LNCaP clone FGC (cell line): Measurements from ENCODE around the gene SFN.

Source experiments
- DNase-seq: peaks from one replicate; pipeline ENCODE4 v3.0.0-alpha.2; 2011; ENCODE audit warnings: low read depth
- H3K4me3 ChIP-seq: 2 replicates; pipeline ENCODE4 v1.5.1; 2011; ENCODE audit warnings: mild to moderate bottlenecking, low read depth, low read length, control low read depth
- TF ChIP-seq, protein P1 (sequence below): IDR thresholded peaks from 2 replicates; pipeline ENCODE4 v1.5.1; 2012; ENCODE audit warnings: mild to moderate bottlenecking; ENCODE audit not compliant: control insufficient read depth, insufficient read depth; ENCODE audit errors: extremely low read depth

The SFN gene

DNA sequence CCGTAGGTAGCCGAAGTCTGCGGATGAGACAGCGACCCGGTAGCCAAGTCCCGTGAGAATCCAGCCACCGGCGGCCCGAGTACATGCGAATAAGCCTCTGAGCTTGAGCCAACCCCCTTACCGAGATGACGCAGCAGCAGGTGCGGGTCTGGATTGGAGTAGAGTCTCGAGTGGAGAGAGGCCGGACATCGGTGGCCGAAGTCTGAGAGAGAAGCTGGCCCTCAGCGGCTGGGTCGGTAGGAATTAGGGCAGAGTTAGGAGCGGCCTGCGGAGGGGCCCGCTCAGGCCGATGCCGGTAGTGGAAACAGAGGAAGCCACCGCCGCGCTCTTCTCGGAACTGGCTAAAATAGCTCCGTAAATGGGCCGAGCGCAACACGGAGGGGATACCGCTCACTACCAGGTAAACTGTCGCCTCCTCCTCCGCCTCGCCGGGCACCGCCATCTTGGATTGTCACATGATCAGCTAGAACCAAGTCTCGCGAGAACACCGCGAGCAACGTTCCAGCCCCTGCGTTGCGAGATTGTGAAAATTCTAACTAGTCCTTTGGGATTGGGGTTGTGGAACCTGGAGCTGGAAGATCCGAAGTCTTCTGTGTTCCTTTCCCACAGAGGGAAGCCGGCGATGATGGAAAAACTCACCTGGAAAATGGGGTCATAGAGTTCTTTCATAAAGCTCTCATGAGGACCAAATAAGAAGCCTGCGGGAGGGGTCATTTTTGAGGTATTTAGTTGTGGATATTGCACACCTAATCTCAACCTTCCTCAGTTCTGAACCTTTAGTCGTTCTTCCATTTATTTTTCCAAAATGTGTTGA lies 37.3 kb downstream of the SFN start, which contains the start of gene GPATCH3:
Gene GPATCH3, minus strand, starts transcription at position 467 of the 814 bp plus-strand sequence. Its CDS starts 25 bp downstream, at position 442.
- peak; percentile 88 for DNase-seq
- H3K4me3 ChIP-seq, result peak within 1 kb of the TSS; percentile 97
- TF ChIP-seq, protein P1, sequence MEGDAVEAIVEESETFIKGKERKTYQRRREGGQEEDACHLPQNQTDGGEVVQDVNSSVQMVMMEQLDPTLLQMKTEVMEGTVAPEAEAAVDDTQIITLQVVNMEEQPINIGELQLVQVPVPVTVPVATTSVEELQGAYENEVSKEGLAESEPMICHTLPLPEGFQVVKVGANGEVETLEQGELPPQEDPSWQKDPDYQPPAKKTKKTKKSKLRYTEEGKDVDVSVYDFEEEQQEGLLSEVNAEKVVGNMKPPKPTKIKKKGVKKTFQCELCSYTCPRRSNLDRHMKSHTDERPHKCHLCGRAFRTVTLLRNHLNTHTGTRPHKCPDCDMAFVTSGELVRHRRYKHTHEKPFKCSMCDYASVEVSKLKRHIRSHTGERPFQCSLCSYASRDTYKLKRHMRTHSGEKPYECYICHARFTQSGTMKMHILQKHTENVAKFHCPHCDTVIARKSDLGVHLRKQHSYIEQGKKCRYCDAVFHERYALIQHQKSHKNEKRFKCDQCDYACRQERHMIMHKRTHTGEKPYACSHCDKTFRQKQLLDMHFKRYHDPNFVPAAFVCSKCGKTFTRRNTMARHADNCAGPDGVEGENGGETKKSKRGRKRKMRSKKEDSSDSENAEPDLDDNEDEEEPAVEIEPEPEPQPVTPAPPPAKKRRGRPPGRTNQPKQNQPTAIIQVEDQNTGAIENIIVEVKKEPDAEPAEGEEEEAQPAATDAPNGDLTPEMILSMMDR, result no peak

DNA sequence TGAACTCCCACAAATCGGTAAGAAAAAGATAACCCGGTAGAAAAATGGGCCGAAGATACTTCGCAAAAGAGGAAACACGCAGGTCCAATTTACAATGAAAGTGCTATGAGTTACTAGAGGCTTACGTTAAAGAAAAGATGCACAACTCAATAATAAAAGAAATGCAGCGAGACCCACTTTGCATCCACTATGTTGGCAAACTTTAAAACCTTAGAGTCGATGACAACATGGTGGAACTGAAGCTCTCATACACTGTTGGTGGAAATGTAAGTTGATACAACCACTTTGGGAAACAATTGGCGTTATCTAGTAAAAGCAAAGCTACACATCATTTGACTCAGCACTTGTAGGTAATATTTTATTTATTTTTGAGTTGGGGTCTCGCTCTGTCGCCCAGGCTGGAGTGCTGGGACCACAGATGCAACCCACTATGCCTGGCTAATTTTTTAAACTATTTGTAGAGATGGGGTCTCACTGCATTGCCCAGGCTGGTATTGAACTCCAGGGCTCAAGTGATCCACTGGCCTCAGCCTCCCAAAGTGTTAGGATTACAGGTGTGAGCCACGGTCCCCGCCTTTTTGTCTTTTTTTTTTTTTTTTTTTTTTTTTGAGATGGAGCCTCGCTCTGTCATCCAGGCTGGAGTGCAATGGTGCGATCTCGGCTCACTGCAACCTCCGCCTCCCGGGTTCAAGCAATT lies 38.0 kb downstream of the SFN start:
- TF ChIP-seq, protein P1, result no peak
- peak overlapping the region; percentile 97 for H3K4me3 ChIP-seq
- DNase-seq, result no peak

DNA sequence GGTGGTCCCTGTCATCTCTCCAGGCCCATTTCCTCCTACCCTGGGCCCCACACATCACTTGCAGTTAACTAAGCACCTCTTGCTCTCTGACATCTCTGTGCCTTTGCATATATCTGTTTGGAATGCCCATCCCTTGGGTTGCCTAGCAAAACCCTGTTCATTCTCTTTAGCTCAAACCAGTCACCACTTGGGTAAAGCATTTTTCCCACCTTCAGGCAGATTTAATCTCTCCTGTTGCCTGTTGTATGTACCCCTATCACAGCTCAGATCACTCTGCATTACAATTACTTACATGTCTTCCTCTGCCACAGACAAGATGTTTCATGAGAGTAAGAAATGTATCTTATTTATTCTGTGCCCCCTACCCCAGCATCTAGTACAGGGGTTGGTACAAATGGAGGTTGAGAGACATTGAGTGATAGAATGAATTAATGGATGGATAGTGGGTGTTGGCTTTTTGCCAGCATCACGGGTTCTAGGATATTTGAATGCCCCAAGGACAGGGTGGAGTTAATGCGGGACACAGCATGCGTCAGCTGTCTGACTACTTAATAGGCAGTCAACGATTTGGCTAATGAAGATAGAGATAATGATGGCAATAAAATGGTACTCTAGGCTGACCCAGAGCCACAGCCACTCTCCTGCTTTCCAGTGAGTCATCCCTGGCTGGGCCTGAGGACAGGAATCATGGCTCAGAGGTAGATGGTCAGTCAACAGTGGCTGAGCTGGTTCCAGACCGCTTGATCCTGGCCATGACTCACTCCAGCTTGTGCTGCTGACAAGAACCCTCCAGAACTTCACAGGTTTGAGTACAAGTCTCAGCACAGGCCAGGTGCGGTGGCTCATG lies 44.3 kb downstream of the SFN start:
- DNase-seq, result no peak
- no peak overlapping the region for H3K4me3 ChIP-seq
- TF ChIP-seq, protein P1, result no peak

DNA sequence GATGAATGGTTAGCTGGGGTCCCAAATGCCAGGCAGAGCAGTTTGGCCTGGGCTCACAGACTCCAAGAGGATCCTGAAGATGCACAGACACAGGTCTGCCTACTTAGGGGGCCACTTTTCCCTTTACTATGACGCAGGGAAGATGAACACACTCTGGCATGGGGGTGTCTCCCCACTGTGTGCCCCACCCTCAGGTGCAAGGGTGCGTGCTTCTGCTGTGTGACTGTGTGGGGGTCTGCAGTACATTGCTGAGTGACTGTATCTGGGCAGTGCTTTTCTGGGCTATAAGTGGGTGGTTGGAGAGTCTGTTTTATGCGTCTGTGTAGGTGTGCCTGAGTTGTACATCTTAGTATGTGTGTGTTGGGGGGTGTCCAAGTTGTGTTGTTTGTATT lies 47.0 kb downstream of the SFN start:
- DNase-seq, result no peak
- H3K4me3 ChIP-seq, result no peak overlapping the region
- TF ChIP-seq, protein P1, result no peak

DNA sequence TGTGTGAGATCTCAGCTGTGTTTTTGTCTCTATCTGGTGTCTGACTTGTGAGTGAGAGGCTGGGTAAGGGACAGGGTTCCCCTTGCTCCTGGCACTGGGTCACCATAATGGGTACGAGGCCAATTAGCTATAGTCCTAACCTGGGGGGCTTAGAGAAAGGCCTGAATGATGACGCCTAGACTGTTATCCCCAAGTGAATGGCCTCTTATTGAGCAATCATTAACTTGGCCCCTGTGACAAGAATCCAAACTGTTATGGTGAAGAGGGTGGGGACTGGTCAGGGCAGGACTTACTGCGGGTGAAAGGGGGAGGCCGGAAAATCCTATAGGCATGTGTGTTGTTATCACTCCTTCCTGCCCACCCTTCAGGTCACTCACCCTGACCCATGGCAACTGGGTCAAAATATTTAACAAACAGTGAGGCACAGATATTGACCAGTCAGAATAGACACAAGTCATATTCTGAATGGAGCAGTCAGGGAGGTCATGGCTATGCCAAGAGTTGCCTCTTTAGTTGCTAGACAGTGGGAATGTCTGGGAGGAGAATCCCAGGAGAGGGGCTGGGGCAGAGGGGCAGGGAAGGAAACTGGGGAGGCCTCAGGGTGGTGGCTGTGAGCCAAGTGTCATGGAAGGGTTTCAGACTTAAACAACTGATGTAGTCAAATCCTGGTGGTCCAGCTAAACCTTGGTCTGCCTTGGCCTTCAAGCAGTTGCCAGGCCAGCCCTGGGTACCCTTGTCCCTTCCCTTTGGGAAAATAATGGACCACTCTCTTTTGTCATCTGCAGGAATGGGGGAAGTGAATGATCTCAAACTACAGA lies 47.6 kb downstream of the SFN start:
- TF ChIP-seq, protein P1, result no peak
- no peak overlapping the region for H3K4me3 ChIP-seq
- DNase-seq, result no peak
